ENCODE data around the gene AKAP6. TPM values are rescaled to one million over a fixed set of nuclear protein-coding genes. Genes with fewer than 3 reads are reported as not detected.

Gene AKAP6
- total RNA-seq, 4 donors from 2014 or later: 2.0 to 11.0 (median 4.2) TPM

- peaks cover 2% of the 10 kb centered on the region for H3K4me1 ChIP-seq
- TF ChIP-seq EP300 (IDR thresholded peaks at IDR 0.05) (no peak), POLR2AphosphoS5 (IDR thresholded peaks at IDR 0.05) (no peak), POLR2A (IDR thresholded peaks at IDR 0.05) (no peak), CTCF (IDR thresholded peaks at IDR 0.05) (no peak)
- no peak for DNase-seq (ENCODE audit: low spot score in 2 of 2)
- H3K4me3 ChIP-seq: no peak overlapping the region
- H3K27me3 ChIP-seq: no peaks in the 10 kb centered on the region
- H3K36me3 ChIP-seq: no peaks in the 10 kb centered on the region
- H3K9me3 ChIP-seq: no peaks in the 10 kb centered on the region
- H3K27ac ChIP-seq: no peak overlapping the region
These were observed 49.2 kb downstream of the AKAP6 start for GRCh38 chr14:32378284-32378683.

GRCh38 chr14:32379447-32379846 is 50.3 kb downstream of the AKAP6 start:
- no peaks in the 10 kb centered on the region for H3K9me3 ChIP-seq
- TF ChIP-seq EP300 (IDR thresholded peaks at IDR 0.05): no peak
- TF ChIP-seq CTCF (IDR thresholded peaks at IDR 0.05): no peak
- TF ChIP-seq POLR2A (IDR thresholded peaks at IDR 0.05): no peak
- TF ChIP-seq POLR2AphosphoS5 (IDR thresholded peaks at IDR 0.05): no peak
- no peaks in the 10 kb centered on the region for H3K36me3 ChIP-seq
- no peak overlapping the region for H3K4me3 ChIP-seq
- H3K4me1 ChIP-seq: peaks cover 14% of the 10 kb centered on the region
- H3K27ac ChIP-seq: no peak overlapping the region
- 64% methylated on average over 1 of the region's 1 CpG for WGBS
- DNase-seq (ENCODE audit: low spot score in 2 of 2): no peak
- H3K27me3 ChIP-seq: no peaks in the 10 kb centered on the region

- TF ChIP-seq EP300 (IDR thresholded peaks at IDR 0.05) (no peak), POLR2A (IDR thresholded peaks at IDR 0.05) (no peak), CTCF (IDR thresholded peaks at IDR 0.05) (no peak), POLR2AphosphoS5 (IDR thresholded peaks at IDR 0.05) (no peak)
- Histone ChIP-seq H3K9me3 (no peaks in the 10 kb centered on the region), H3K4me3 (no peak overlapping the region), H3K27me3 (no peaks in the 10 kb centered on the region), H3K4me1 (peaks cover 14% of the 10 kb centered on the region), H3K27ac (no peak overlapping the region), H3K36me3 (no peaks in the 10 kb centered on the region)
- no peak for DNase-seq (ENCODE audit: low spot score in 2 of 2)
- 74% methylated on average over 2 of the region's 2 CpGs for WGBS
These were observed 52.8 kb downstream of the AKAP6 start for GRCh38 chr14:32381869-32382268.

GRCh38 chr14:32382704-32383103 is 53.6 kb downstream of the AKAP6 start:
- H3K9me3 ChIP-seq: no peaks in the 10 kb centered on the region
- H3K27ac ChIP-seq: no peak overlapping the region
- no peak overlapping the region for H3K4me3 ChIP-seq
- TF ChIP-seq POLR2A (IDR thresholded peaks at IDR 0.05): no peak
- no peak for TF ChIP-seq EP300 (IDR thresholded peaks at IDR 0.05)
- no peak for TF ChIP-seq POLR2AphosphoS5 (IDR thresholded peaks at IDR 0.05)
- no peak for TF ChIP-seq CTCF (IDR thresholded peaks at IDR 0.05)
- 94% methylated on average over 1 of the region's 1 CpG for WGBS
- H3K27me3 ChIP-seq: no peaks in the 10 kb centered on the region
- peaks cover 14% of the 10 kb centered on the region for H3K4me1 ChIP-seq
- DNase-seq (ENCODE audit: low spot score in 2 of 2): no peak
- no peaks in the 10 kb centered on the region for H3K36me3 ChIP-seq

GRCh38 chr14:32383364-32384009 is 54.4 kb downstream of the AKAP6 start:
- WGBS: 59% methylated on average over 3 of the region's 3 CpGs
- TF ChIP-seq POLR2AphosphoS5 (IDR thresholded peaks at IDR 0.05): no peak
- TF ChIP-seq CTCF (IDR thresholded peaks at IDR 0.05): no peak
- TF ChIP-seq POLR2A (IDR thresholded peaks at IDR 0.05): no peak
- no peak for TF ChIP-seq EP300 (IDR thresholded peaks at IDR 0.05)

More at GRCh38 chr14:32383364-32384009, 54.4 kb downstream of the AKAP6 start:
- DNase-seq (ENCODE audit: low spot score in 2 of 2): no peak
- no peaks in the 10 kb centered on the region for H3K27me3 ChIP-seq
- no peaks in the 10 kb centered on the region for H3K36me3 ChIP-seq
- H3K4me3 ChIP-seq: no peak overlapping the region
- H3K9me3 ChIP-seq: no peaks in the 10 kb centered on the region
- H3K27ac ChIP-seq: no peak overlapping the region
- H3K4me1 ChIP-seq: peaks cover 14% of the 10 kb centered on the region
